ENCODE data around the gene RAP2C.
"Not testable (repeated sequence)": the region's sequence is repeated elsewhere in the genome, so short reads cannot be mapped to it uniquely, and the experiment has no call there.

RAP2C gene

GRCh38 chrX:132199941-132200340 is 19.3 kb downstream of the RAP2C start:
- no peak for DNase-seq

- DNase-seq: no peak
Observed at GRCh38 chrX:132193872-132194574, 25.2 kb downstream of the RAP2C start.

DNA sequence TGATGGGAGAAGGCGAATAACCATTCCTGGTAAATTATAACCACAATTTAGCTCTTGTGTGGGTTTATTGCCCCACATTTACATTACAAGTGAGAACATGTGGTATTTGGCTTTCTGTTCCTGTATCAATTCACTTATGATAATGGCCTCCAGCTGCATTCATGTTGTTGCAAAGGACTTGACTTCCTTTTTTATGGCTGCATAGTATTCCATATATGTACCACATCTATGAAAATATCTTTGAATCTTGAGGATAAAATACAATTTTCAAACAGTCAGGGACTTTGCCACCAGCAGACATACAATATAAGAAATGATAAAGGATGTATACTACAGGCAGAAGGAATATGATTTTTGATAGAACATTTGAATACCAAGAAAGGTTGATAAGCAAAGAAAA is 27.3 kb downstream of the RAP2C start:
- DNase-seq: no peak

DNA sequence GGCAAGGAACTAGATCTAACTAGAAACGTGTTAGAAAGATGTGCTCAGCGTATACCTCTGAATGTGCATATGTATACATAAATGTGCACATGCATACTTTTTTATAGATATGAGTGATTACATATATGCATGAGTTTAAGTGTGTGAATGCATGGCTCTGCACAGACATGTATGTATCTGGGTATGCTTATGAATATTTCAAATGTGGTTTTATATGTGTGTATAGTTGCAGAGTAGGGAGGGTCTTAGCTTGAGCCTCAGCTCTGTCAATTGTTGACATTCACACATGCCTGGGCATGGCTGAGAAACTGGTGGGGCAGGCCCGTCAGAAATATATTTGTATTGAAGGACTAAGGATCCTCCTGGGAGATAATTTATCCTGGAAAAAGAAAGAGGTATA is 31.1 kb downstream of the RAP2C start:
- no peak for DNase-seq

- DNase-seq: no peak
Observed at GRCh38 chrX:132187451-132187850, 31.8 kb downstream of the RAP2C start.

- no peak for DNase-seq
Observed at GRCh38 chrX:132184871-132185270, 34.4 kb downstream of the RAP2C start.

GRCh38 chrX:132181364-132181763 is 37.9 kb downstream of the RAP2C start:
- DNase-seq: no peak

DNA sequence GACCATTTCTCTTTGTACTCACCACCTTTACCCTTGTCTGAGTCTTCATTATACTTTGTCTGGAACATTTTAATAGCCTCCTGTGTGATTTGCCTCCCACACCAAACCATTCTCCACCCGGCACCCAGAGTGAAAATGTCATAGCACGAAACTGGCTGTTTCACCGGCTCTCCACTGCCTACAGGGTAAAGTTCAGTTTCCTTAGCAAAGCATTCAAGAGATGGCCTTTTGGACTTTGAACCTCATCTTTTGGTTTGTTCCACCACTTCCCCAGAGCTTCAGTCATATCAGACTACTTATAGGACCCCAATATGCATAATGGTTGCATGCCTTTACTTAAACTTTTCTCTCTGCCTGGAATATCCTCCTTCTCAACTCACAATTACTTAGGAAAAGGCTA is 38.3 kb downstream of the RAP2C start:
- no peak for DNase-seq

GRCh38 chrX:132173647-132174046 is 45.6 kb downstream of the RAP2C start:
- DNase-seq: no peak

DNA sequence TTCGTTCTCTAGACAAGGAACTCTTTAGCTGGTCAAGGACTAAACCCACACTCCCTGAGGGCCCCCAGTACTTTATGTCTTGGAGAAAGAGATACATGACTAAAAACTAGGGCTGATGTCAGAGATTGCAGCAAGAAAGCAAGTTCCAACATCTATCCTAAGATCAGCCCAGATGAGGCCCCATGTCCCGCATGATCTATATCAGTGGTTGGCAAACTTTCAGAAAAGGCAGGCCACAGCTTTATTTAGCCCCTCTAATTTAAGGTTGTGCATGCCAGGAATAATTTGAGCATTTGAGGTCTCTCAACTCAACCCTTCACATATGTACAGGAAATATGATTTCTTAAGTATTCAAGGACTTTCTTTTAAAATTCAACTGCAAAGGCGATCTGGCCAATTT is 47.4 kb downstream of the RAP2C start:
- DNase-seq: no peak

- no peak for DNase-seq
Observed at GRCh38 chrX:132171478-132171877, 47.8 kb downstream of the RAP2C start.

- DNase-seq: no peak
Observed at GRCh38 chrX:132169554-132169953, 49.7 kb downstream of the RAP2C start.

DNA sequence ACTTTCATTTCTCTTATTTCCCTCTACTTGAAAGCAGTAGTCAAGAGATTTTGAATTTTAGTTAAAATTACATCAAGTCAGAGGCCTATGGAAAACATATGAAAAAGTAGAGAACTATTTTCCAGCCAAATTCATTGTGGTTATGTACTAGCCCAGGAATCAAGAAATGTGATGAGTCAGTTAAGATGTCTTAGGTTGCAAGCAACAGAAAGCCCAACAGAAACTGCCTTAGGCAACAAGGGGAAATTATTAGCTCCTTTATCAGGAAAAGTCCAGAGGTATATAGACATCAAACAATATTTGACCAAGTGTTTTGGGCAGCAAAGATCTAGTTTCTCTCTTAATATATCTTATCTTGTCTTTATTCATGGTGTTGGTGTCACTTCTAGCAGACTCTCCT is 53.6 kb downstream of the RAP2C start:
- peak; percentile 13 for DNase-seq

DNA sequence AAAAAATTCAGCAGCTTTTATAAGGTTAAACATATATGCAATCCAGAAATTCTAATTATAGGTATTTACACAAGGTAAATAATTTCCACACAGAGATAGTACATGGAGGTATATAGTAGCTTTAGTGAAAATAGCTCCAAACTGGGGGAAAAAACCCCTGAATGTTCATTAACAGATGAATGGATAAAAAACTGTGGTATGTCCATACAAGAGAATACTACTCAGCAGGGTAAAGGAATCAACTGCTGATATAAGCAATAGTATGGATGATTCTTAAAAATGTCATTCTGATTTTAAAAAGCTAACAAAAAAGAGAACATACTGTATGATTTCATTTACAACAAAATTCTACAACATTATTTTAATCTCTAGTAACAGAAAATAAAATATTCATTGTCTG is 54.2 kb downstream of the RAP2C start:
- DNase-seq: no peak

DNA sequence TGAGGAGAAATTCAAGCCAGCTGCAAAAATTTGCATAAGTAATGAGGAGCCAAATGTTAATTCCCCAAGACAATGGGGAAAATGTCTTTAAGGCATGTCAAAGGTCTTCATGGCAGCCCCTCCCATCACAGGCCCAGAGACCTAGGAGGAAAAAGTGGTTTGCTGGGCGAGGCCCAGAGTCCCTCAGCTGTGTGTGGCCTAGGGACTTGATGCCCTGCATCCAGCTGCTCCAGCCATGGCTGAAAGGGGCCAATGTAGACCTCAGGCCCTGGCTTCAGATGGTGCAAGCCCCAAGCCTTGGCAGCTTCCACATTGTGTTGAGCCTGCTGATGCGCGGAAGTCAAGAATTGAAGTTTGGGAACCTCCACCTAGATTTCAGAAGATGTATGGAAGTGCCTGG is 56.2 kb downstream of the RAP2C start:
- not testable (repeated sequence) for DNase-seq

- DNase-seq: no peak
Observed at GRCh38 chrX:132153166-132153565, 66.1 kb downstream of the RAP2C start.

Measured in fibroblast of skin of back (primary cell).